Measurements from ENCODE around the gene RNF213. TPM values are rescaled to one million over a fixed set of nuclear protein-coding genes. Genes with fewer than 3 reads are reported as not detected.
"Not testable (repeated sequence)": the region's sequence is repeated elsewhere in the genome, so short reads cannot be mapped to it uniquely, and the experiment has no call there.

RNF213 gene
- total and polyA plus RNA-seq, 9 donors = 21.5 to 89.1 (median 50.8) TPM

GRCh38 chr17:80397686-80398085 is 137.0 kb downstream of the RNF213 start:
- intact Hi-C loops (cut with DNase I) = no loop called here
- no peak for DNase-seq
- H3K4me1 ChIP-seq (ENCODE audit: insufficient read depth) = no peaks in the 10 kb centered on the region
- H3K27me3 ChIP-seq = no peaks in the 10 kb centered on the region
- no peak overlapping the region for H3K4me3 ChIP-seq
- H3K27ac ChIP-seq = no peak overlapping the region
- TF ChIP-seq POLR2A (IDR thresholded peaks at IDR 0.05) (no peak), EP300 (IDR thresholded peaks at IDR 0.05) (no peak)
- TF ChIP-seq, protein P1, sequence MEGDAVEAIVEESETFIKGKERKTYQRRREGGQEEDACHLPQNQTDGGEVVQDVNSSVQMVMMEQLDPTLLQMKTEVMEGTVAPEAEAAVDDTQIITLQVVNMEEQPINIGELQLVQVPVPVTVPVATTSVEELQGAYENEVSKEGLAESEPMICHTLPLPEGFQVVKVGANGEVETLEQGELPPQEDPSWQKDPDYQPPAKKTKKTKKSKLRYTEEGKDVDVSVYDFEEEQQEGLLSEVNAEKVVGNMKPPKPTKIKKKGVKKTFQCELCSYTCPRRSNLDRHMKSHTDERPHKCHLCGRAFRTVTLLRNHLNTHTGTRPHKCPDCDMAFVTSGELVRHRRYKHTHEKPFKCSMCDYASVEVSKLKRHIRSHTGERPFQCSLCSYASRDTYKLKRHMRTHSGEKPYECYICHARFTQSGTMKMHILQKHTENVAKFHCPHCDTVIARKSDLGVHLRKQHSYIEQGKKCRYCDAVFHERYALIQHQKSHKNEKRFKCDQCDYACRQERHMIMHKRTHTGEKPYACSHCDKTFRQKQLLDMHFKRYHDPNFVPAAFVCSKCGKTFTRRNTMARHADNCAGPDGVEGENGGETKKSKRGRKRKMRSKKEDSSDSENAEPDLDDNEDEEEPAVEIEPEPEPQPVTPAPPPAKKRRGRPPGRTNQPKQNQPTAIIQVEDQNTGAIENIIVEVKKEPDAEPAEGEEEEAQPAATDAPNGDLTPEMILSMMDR (IDR thresholded peaks at IDR 0.05) = no peak
- 76 to 79% (median 79%) methylated on average over 10 of the region's 10 CpGs for WGBS, 3 donors
- no peaks in the 10 kb centered on the region for H3K36me3 ChIP-seq
- H3K9me3 ChIP-seq = no peaks in the 10 kb centered on the region

- H3K4me3 ChIP-seq; H3K27ac ChIP-seq; H3K9me3 ChIP-seq; H3K4me1 ChIP-seq (ENCODE audit: insufficient read depth); DNase-seq; H3K36me3 ChIP-seq; intact Hi-C loops (cut with DNase I); H3K27me3 ChIP-seq: not testable (repeated sequence)
- WGBS, 3 donors = 56 to 68% (median 60%) methylated on average over 9 of the region's 9 CpGs
These were observed 140.4 kb downstream of the RNF213 start for GRCh38 chr17:80401086-80401485.

DNA sequence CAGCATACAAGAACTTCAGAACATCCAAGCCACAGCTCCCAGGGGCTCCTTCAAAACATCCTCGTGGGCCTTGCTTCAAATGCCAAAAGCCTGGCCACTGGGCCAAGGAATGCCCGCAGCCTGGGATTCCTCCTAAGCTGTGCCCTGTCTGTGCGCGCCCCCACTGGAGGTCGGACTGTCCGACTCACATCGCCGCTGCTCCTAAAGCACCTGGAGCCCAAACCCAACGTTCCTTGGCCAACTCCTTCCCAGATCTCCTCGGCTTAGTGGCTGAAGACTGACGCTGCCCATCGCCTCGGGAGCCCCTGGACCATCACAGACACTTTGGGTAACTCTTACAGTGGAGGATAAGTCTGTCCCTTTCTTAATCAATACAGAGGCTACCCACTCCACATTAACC is 141.4 kb downstream of the RNF213 start:
- H3K9me3 ChIP-seq; H3K36me3 ChIP-seq; H3K27me3 ChIP-seq; DNase-seq; H3K4me3 ChIP-seq; intact Hi-C loops (cut with DNase I); H3K27ac ChIP-seq; H3K4me1 ChIP-seq (ENCODE audit: insufficient read depth): not testable (repeated sequence)
- WGBS, 3 donors = 91 to 95% (median 92%) methylated on average over 13 of the region's 13 CpGs

- H3K4me1 ChIP-seq (ENCODE audit: insufficient read depth) = no peaks in the 10 kb centered on the region
These were observed 142.3 kb downstream of the RNF213 start for GRCh38 chr17:80402959-80403358.

GRCh38 chr17:80406146-80406545 is 145.5 kb downstream of the RNF213 start:
- peaks cover 1% of the 10 kb centered on the region for H3K4me1 ChIP-seq (ENCODE audit: insufficient read depth)
- H3K4me3 ChIP-seq = no peak overlapping the region
- TF ChIP-seq POLR2A (IDR thresholded peaks at IDR 0.05) (no peak), EP300 (IDR thresholded peaks at IDR 0.05) (no peak)
- TF ChIP-seq, protein P1 (IDR thresholded peaks at IDR 0.05) = no peak
- no peaks in the 10 kb centered on the region for H3K9me3 ChIP-seq
- no peak overlapping the region for H3K27ac ChIP-seq
- H3K36me3 ChIP-seq = no peaks in the 10 kb centered on the region
- DNase-seq = no peak
- intact Hi-C loops (cut with DNase I) = no loop called here
- whole genome bisulfite sequencing, 3 donors = 90 to 92% (median 91%) methylated on average over 8 of the region's 8 CpGs
- no peaks in the 10 kb centered on the region for H3K27me3 ChIP-seq

More at GRCh38 chr17:80402959-80403358, 142.3 kb downstream of the RNF213 start:
- H3K27ac ChIP-seq = no peak overlapping the region
- WGBS, 3 donors = 94 to 97% (median 95%) methylated on average over 4 of the region's 4 CpGs
- TF ChIP-seq, protein P1 (IDR thresholded peaks at IDR 0.05) = no peak
- TF ChIP-seq POLR2A (IDR thresholded peaks at IDR 0.05) (no peak), EP300 (IDR thresholded peaks at IDR 0.05) (no peak)
- no peaks in the 10 kb centered on the region for H3K36me3 ChIP-seq
- no peak overlapping the region for H3K4me3 ChIP-seq
- intact Hi-C loops (cut with DNase I) = no loop called here
- DNase-seq = no peak
- H3K9me3 ChIP-seq = no peaks in the 10 kb centered on the region
- H3K27me3 ChIP-seq = no peaks in the 10 kb centered on the region

GRCh38 chr17:80407917-80408316 is 147.3 kb downstream of the RNF213 start:
- H3K27me3 ChIP-seq; H3K9me3 ChIP-seq; H3K27ac ChIP-seq; H3K4me1 ChIP-seq (ENCODE audit: insufficient read depth); intact Hi-C loops (cut with DNase I); DNase-seq; H3K4me3 ChIP-seq; H3K36me3 ChIP-seq: not testable (repeated sequence)
- 85 to 89% (median 86%) methylated on average over 5 of the region's 5 CpGs for WGBS, 3 donors
